ENCODE measurements around the gene GNAL. TPM values are rescaled to one million over a fixed set of nuclear protein-coding genes. Genes with fewer than 3 reads are reported as not detected.

Gene GNAL
- total RNA-seq, 1 experiment from 2014 or later = 0.44 TPM

DNA sequence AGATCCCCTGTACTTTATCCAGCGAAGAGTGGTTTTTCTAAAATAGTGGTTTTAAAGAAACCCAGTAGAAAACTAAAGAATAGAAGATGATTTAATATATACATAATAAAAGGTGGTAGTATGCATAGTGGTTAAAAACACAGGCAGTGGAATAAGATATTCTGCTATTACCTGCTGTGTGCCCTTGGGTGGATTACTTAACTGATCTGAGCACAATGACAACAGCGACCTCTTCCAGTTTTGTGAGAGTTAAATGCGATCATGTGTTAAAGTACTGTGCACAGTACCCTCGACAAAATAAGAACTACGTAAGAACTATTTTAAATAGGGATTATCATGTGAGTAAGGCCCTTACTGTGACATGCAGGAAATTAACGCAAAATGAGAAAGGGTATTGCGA is 132.1 kb downstream of the GNAL start:
- ChIA-PET POLR2A (interaction anchor here (0.6 to 0.7 kb wide), 2 partner anchors 9 to 76 kb away, joined by 3 to 17 read pairs; no protein-coding TSS in a partner anchor), CTCF (no interaction called here)
- intact Hi-C loops (cut with micrococcal nuclease; ENCODE audit: unreplicated experiment) = no loop called here
- TF ChIP-seq TCF7L2 (IDR thresholded peaks at IDR 0.05; ENCODE audit: low read depth, low read length) (no peak), SIN3A (IDR thresholded peaks at IDR 0.05; ENCODE audit: borderline replicate concordance, insufficient read depth, low read depth, low read length) (no peak)
- Histone ChIP-seq H3K4me1 (ENCODE audit: control insufficient read depth, insufficient read depth, low read length) (no peaks in the 10 kb centered on the region), H3K27ac (ENCODE audit: low read length) (no peak overlapping the region), H3K4me3 (ENCODE audit: low read depth in 2 of 2, low read length in 2 of 2) (no peak overlapping the region), H3K9me3 (ENCODE audit: control insufficient read depth, insufficient read depth, low read depth, low read length) (no peaks in the 10 kb centered on the region), H3K27me3 (ENCODE audit: control insufficient read depth, insufficient read depth, low read length) (no peaks in the 10 kb centered on the region), H3K36me3 (ENCODE audit: control insufficient read depth, insufficient read depth, low read length) (no peaks in the 10 kb centered on the region)
- in situ Hi-C loops (cut with HindIII; ENCODE audit: low pct_unique_long_range_greater_than_20kb, low sequenced_read_pairs) = no loop called here
- no peak for DNase-seq (ENCODE audit: low read depth, low spot score)
- no peak for ATAC-seq
- BruUV-seq (replicated peaks) = no TSS peak

DNA sequence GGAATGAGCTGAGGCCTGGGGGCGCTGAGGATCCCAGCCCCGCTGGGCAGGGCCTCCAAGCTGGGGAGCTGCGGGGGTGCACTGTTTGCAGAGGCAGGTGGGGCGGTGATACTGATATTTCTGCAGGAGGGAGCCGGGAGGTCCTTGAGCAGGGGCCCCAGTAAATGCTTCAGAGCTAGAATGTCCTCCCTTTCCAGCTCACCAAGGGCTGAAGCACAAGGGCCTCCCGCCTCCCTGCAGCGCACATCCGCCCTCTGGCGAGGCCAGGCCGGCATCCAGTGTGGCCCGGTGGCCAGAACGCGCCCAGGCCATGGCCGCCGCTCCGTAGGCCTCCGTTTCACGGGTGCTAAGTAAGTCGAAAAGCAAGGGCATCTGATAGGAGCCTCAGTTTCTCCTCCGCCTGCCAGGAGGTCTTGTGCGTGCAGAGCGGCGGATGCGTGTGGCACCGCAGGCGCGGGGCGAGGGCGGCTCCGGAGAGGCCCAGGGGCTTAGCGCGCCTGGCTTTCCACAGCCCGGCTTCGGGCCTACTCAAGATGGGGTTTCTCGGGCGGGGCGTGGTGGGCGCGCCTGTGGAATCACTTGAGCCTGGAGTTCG is 132.7 kb downstream of the GNAL start:
- H3K4me3 ChIP-seq (ENCODE audit: low read depth in 2 of 2, low read length in 2 of 2) = no peak overlapping the region
- no peak overlapping the region for H3K27ac ChIP-seq (ENCODE audit: low read length)
- TF ChIP-seq, protein P1, sequence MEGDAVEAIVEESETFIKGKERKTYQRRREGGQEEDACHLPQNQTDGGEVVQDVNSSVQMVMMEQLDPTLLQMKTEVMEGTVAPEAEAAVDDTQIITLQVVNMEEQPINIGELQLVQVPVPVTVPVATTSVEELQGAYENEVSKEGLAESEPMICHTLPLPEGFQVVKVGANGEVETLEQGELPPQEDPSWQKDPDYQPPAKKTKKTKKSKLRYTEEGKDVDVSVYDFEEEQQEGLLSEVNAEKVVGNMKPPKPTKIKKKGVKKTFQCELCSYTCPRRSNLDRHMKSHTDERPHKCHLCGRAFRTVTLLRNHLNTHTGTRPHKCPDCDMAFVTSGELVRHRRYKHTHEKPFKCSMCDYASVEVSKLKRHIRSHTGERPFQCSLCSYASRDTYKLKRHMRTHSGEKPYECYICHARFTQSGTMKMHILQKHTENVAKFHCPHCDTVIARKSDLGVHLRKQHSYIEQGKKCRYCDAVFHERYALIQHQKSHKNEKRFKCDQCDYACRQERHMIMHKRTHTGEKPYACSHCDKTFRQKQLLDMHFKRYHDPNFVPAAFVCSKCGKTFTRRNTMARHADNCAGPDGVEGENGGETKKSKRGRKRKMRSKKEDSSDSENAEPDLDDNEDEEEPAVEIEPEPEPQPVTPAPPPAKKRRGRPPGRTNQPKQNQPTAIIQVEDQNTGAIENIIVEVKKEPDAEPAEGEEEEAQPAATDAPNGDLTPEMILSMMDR (IDR thresholded peaks at IDR 0.05) = no peak
- no TSS peak for BruUV-seq (replicated peaks)
- intact Hi-C loops (cut with micrococcal nuclease; ENCODE audit: unreplicated experiment) (no loop called here), in situ Hi-C loops (cut with HindIII; ENCODE audit: low pct_unique_long_range_greater_than_20kb, low sequenced_read_pairs) (no loop called here)
- POLR2A ChIA-PET = interaction anchor here (0.6 kb wide), 1 partner anchor 8 kb away, joined by 17 read pairs; no protein-coding TSS in a partner anchor
- H3K27me3 ChIP-seq (ENCODE audit: control insufficient read depth, insufficient read depth, low read length) = no peaks in the 10 kb centered on the region
- DNase-seq (ENCODE audit: low read depth, low spot score) (no peak), ATAC-seq (no peak)
- CTCF ChIA-PET = no interaction called here
- H3K9me3 ChIP-seq (ENCODE audit: control insufficient read depth, insufficient read depth, low read depth, low read length) = no peaks in the 10 kb centered on the region
- no peaks in the 10 kb centered on the region for H3K4me1 ChIP-seq (ENCODE audit: control insufficient read depth, insufficient read depth, low read length)
- no peaks in the 10 kb centered on the region for H3K36me3 ChIP-seq (ENCODE audit: control insufficient read depth, insufficient read depth, low read length)

DNA sequence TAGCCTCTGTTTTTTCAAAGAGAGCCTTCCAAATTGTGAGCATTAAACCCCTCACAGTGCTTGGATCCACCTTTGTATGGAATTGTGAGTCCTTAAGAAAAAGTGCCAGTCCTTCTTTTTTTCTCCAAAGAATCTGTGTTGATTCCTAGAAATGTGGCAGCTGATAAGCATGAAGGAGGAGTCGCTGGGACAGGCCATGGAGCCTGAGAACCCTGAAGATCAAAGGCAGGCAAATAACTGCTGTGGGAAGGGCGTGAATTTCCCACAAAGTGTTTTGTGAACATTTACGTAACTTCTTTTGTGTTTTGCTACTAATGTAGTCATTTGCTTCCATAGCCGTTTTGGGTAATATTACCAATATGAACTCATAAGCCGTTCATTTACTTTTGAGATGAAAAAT is 134.5 kb downstream of the GNAL start:
- TF ChIP-seq, protein P2, sequence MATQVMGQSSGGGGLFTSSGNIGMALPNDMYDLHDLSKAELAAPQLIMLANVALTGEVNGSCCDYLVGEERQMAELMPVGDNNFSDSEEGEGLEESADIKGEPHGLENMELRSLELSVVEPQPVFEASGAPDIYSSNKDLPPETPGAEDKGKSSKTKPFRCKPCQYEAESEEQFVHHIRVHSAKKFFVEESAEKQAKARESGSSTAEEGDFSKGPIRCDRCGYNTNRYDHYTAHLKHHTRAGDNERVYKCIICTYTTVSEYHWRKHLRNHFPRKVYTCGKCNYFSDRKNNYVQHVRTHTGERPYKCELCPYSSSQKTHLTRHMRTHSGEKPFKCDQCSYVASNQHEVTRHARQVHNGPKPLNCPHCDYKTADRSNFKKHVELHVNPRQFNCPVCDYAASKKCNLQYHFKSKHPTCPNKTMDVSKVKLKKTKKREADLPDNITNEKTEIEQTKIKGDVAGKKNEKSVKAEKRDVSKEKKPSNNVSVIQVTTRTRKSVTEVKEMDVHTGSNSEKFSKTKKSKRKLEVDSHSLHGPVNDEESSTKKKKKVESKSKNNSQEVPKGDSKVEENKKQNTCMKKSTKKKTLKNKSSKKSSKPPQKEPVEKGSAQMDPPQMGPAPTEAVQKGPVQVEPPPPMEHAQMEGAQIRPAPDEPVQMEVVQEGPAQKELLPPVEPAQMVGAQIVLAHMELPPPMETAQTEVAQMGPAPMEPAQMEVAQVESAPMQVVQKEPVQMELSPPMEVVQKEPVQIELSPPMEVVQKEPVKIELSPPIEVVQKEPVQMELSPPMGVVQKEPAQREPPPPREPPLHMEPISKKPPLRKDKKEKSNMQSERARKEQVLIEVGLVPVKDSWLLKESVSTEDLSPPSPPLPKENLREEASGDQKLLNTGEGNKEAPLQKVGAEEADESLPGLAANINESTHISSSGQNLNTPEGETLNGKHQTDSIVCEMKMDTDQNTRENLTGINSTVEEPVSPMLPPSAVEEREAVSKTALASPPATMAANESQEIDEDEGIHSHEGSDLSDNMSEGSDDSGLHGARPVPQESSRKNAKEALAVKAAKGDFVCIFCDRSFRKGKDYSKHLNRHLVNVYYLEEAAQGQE (IDR thresholded peaks at IDR 0.05; ENCODE audit: insufficient read depth in 1 of 2, low read depth in 2 of 2, low read length in 1 of 2) = no peak
- TF ChIP-seq TCF7L2 (IDR thresholded peaks at IDR 0.05; ENCODE audit: low read depth, low read length) (no peak), POLR2AphosphoS5 (IDR thresholded peaks at IDR 0.05; ENCODE audit: low read depth, low read length) (no peak), SIN3A (IDR thresholded peaks at IDR 0.05; ENCODE audit: borderline replicate concordance, insufficient read depth, low read depth, low read length) (no peak)
- TF ChIP-seq, protein P1 (IDR thresholded peaks at IDR 0.05) = no peak
- no peaks in the 10 kb centered on the region for H3K9me3 ChIP-seq (ENCODE audit: control insufficient read depth, insufficient read depth, low read depth, low read length)
- no TSS peak for BruUV-seq (replicated peaks)
- H3K36me3 ChIP-seq (ENCODE audit: control insufficient read depth, insufficient read depth, low read length) = no peaks in the 10 kb centered on the region
- DNase-seq (ENCODE audit: low read depth, low spot score) (no peak), ATAC-seq (no peak)
- no peak overlapping the region for H3K27ac ChIP-seq (ENCODE audit: low read length)
- no peaks in the 10 kb centered on the region for H3K27me3 ChIP-seq (ENCODE audit: control insufficient read depth, insufficient read depth, low read length)
- in situ Hi-C loops (cut with HindIII; ENCODE audit: low pct_unique_long_range_greater_than_20kb, low sequenced_read_pairs) = no loop called here
- ChIA-PET POLR2A (no interaction called here), CTCF (interaction anchor here (0.8 kb wide), 1 partner anchor 28 kb away, joined by 10 read pairs; no protein-coding TSS in a partner anchor)
- H3K4me1 ChIP-seq (ENCODE audit: control insufficient read depth, insufficient read depth, low read length) = no peaks in the 10 kb centered on the region
- intact Hi-C loops (cut with micrococcal nuclease; ENCODE audit: unreplicated experiment) = no loop called here
- H3K4me3 ChIP-seq (ENCODE audit: low read depth in 2 of 2, low read length in 2 of 2) = no peak overlapping the region

All from Panc1 (cell line).